ENCODE data around the gene DDAH2.

GRCh38 chr6:31736768-31737314 is 7.7 kb upstream of the DDAH2 start:
- TF ChIP-seq CTCF (IDR thresholded peaks at IDR 0.05) (no peak), POLR2AphosphoS5 (IDR thresholded peaks at IDR 0.05) (no peak), POLR2A (IDR thresholded peaks at IDR 0.05) (no peak)
